GM10248 (cell line): ENCODE data around the gene PARP16.

Experiments
- CTCF ChIA-PET: fragments of 300-600 bp; sonication (Branson Sonifier 250); formaldehyde crosslinking; extraction: SDS; loops from one replicate; lab custom pipeline; 2021; ENCODE audit warnings: antibody characterized with exemption; lab: Yijun Ruan, JAX
- POLR2A ChIA-PET: fragments of 350-650 bp; sonication (Branson Sonifier 250); formaldehyde crosslinking; extraction: SDS; loops from one replicate; lab custom pipeline; 2020; ENCODE audit warnings: antibody characterized with exemption; lab: Yijun Ruan, JAX
- DNase-seq: peaks from one replicate; pipeline ENCODE4 v3.0.0; 2012; ENCODE audit errors: extremely low spot score
- TF ChIP-seq, protein P1 (sequence below): IDR thresholded peaks from 2 replicates; pipeline ENCODE4 v1.5.1; 2012; ENCODE audit warnings: mild to moderate bottlenecking, low read depth; ENCODE audit errors: extremely low read depth, missing control alignments, control extremely low read depth

Gene PARP16

DNA sequence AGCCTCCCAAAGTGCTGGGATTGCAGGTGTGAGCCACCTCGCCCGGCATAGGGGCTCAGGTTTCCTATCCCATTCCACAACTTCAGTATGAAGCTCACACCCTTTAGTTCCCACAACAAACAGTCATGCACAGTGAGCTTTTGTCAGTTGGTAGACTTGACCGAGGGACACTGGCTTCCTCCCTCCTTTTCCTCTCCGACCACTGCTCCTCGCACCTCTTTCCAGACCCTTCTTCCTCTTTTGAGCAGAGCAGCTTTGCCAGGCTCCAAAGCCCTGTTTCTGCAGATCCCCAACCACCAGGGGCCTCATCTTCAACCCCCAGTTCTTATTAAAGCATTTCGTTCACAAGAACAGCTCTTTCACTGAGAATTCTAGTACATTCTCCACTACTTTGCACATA lies 62.7 kb downstream of the PARP16 start:
- CTCF ChIA-PET, result no interaction called here
- DNase-seq, result no peak
- TF ChIP-seq, protein P1, sequence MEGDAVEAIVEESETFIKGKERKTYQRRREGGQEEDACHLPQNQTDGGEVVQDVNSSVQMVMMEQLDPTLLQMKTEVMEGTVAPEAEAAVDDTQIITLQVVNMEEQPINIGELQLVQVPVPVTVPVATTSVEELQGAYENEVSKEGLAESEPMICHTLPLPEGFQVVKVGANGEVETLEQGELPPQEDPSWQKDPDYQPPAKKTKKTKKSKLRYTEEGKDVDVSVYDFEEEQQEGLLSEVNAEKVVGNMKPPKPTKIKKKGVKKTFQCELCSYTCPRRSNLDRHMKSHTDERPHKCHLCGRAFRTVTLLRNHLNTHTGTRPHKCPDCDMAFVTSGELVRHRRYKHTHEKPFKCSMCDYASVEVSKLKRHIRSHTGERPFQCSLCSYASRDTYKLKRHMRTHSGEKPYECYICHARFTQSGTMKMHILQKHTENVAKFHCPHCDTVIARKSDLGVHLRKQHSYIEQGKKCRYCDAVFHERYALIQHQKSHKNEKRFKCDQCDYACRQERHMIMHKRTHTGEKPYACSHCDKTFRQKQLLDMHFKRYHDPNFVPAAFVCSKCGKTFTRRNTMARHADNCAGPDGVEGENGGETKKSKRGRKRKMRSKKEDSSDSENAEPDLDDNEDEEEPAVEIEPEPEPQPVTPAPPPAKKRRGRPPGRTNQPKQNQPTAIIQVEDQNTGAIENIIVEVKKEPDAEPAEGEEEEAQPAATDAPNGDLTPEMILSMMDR, result no peak
- POLR2A ChIA-PET, result no interaction called here

DNA sequence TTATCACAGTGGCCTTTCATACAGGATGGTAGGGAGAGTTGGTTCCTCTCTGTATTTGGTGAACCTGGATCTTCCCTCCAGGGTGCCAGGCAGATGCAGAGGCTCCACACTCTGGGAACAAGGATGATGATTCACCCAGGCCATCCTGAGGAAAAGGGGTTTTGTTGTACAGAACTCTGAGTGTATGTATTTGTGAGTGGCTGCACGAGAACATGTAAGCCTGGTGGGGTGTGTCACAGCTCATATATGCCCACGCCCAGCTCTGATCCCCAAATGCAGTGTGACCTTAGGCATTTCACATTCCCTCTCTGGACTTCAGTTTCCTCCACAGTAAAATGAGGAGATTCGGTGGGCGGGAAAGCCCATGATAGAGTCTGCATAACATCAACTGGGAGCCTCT lies 63.8 kb downstream of the PARP16 start:
- ChIA-PET CTCF (interaction anchor here (3.1 kb wide), 1 partner anchor 11 kb away, joined by 14 read pairs; the partner anchor contains the start of gene CILP), POLR2A (interaction anchor here (0.6 to 1.4 kb wide), 2 partner anchors 82 to 83 kb away, joined by 3 to 5 read pairs; partner anchors contain the start of gene RNU5B-1)
- TF ChIP-seq, protein P1, result no peak
- DNase-seq, result no peak

DNA sequence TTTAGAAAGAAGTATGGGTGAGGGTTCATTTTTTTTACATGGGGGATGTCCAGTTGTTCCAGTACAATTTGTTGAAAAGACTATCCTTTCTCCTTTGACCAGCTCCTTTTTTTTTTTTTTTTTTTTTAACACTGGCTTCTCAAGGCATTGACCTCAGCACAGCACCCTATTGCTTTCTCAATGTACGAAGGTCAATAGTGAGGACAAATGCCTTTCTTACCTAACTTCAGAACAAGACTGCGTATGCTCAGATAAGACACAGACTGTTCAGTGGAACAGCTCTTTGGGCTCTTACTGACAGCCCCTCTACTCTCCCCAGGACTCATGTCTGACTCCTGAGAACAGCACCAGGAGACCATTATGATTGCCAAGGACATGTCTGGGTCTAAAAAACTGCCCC lies 65.0 kb downstream of the PARP16 start:
- POLR2A ChIA-PET, result interaction anchor here (1.4 kb wide), 1 partner anchor 83 kb away, joined by 3 read pairs; the partner anchor contains the start of gene RNU5B-1
- no peak for DNase-seq
- CTCF ChIA-PET, result interaction anchor here (1.3 to 3.1 kb wide), 3 partner anchors 10 to 104 kb away, joined by 3 to 14 read pairs (median 3); partner anchors contain the start of gene CILP
- TF ChIP-seq, protein P1, result no peak

DNA sequence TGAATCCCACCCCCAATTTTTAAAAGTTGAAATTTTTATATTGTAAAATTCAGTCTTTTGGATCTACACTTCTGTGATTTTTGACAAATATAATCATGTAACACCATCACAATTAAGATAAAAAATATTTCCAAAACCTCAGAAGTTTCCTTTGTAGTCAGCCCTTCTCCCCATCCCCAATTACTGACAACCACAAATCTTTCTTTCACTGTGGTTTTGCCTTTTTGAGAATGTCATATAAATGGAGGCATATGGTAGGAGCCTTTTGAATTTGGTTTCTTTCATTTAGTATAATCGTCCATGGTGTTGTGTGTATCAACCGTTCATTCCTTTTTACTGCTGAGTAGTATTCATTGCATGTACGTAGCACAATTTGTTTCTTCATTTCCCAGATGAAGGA lies 67.5 kb downstream of the PARP16 start:
- ChIA-PET POLR2A (interaction anchor here (1.4 kb wide), 1 partner anchor 86 kb away, joined by 3 read pairs; no protein-coding TSS in a partner anchor), CTCF (no interaction called here)
- TF ChIP-seq, protein P1, result no peak
- DNase-seq, result no peak

DNA sequence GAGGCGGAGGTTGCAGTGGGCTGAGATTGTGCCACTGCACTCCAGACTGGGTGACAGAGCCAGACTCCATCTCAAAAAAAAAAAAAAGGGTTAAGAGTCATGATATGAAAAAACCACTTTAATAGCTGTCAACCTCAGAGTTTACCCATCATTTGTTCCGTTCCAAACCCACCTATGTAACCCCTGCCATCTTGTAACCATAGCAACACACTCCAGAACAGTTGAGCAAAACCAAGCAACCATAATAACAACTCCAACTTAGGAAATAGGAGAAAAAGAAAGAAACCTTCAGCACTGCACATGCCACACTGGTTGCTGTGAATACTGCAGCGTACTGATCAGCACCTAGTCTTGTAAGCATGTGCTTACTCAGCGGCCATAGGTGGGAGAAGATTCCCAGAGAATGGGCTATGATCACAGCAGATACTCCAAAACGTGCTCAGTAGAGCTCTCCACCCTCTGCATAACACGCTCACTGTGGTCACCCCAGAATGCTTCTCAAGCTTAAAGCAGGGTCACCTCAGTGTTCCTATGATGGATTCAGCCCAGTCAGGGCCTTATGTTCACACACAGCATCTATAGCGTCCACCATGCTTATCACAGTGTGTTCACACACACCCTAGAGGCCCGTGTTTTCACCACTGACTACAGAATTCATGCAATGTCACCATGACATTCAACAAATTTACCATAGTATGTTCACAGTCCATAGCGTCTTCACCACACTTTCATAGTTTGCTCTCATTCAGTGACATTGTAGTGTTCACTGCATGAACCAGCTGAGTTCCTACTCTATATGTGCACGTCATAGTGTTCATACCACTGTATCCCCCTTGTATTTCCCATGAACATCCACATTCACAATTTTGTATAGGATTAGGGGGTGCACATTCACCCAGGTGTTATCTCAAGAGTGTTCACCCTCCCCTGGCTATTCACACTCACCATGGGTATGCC lies 68.9 kb downstream of the PARP16 start:
- POLR2A ChIA-PET, result no interaction called here
- no peak for DNase-seq
- CTCF ChIA-PET, result interaction anchor here (0.7 to 1.5 kb wide), 5 partner anchors 13 to 32 kb away, joined by 3 read pairs; no protein-coding TSS in a partner anchor
- TF ChIP-seq, protein P1, result no peak

DNA sequence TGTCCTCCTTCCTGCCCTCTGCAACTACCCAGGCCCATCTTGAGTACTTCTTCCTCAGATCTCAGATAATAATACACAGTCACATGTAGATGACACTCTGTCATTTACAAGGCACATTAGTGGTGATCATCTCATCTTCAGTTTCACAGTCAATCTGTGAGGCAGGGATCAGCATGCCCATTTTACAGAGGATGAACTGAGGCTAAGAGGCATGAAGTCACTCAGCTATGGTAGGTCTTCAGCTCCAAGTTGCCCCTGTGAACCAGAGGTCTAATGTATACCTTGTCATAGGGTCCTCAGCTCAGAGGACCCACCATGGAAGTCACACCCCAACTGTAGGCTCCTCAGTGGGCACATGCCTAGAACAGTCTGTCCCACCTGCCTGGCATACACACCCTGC lies 71.2 kb downstream of the PARP16 start:
- POLR2A ChIA-PET, result no interaction called here
- CTCF ChIA-PET, result interaction anchor here (1.1 to 2.2 kb wide), 5 partner anchors 13 to 162 kb away, joined by 3 to 10 read pairs (median 4); partner anchors contain the start of gene PARP16
- DNase-seq, result no peak
- TF ChIP-seq, protein P1, result no peak
